HEK293 (cell line): ENCODE results near the gene PIK3CA.

ENCODE experiments used
- CTCF ChIP-seq: fragments of 450-650 bp; formaldehyde crosslinking; IDR thresholded peaks from 2 replicates; pipeline ENCODE4 v1.5.1; 2016; ENCODE audit warnings: missing biosample characterization, missing genetic modification characterization
- REST ChIP-seq: fragments of 450-650 bp; formaldehyde crosslinking; IDR thresholded peaks from 2 replicates; pipeline ENCODE4 v1.5.1; 2016; ENCODE audit warnings: missing biosample characterization, missing genetic modification characterization
- ZNF302 ChIP-seq: fragments of 450-650 bp; formaldehyde crosslinking; IDR thresholded peaks from 2 replicates; pipeline ENCODE4 v1.5.1; 2016; ENCODE audit warnings: missing biosample characterization, missing genetic modification characterization, low read depth
- ZNF843 ChIP-seq: fragments of 450-650 bp; formaldehyde crosslinking; IDR thresholded peaks from 2 replicates; pipeline ENCODE4 v1.5.1; 2016; ENCODE audit warnings: missing biosample characterization, missing genetic modification characterization

GRCh38 chr3:179182902-179183301 is 34.7 kb downstream of the PIK3CA start:
- TF ChIP-seq CTCF (tag by site-specific recombination) (no peak), REST (tag by site-specific recombination) (no peak), ZNF302 (tag by site-specific recombination) (no peak), ZNF843 (tag by site-specific recombination) (no peak)
